Kidney glomerular epithelial cell (primary cell): ENCODE results near the gene SETD3.

Experiments
- DNase-seq: peaks from one replicate; lab custom pipeline; 2025; lab: John Stamatoyannopoulos, UW

The SETD3 gene

DNA sequence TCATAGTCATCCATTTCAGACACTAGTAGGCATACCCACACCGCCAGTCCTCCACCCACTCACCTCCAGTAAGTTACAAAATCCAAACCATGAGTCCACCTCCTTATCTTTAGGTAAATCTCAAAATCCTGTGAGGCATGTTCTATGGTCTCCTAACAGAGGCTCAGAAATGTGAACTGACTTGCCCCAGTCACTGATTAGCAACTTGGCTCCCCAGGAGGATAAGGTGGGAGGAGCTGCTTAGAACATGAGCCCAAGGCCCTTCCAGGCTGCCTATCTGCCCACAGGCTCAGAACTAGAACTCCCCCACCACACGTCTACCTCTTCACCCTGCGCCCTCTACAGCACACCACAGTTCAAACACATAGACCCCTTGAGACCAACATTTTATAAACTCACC, 19.9 kb downstream of the SETD3 start:
- no peak for DNase-seq

DNA sequence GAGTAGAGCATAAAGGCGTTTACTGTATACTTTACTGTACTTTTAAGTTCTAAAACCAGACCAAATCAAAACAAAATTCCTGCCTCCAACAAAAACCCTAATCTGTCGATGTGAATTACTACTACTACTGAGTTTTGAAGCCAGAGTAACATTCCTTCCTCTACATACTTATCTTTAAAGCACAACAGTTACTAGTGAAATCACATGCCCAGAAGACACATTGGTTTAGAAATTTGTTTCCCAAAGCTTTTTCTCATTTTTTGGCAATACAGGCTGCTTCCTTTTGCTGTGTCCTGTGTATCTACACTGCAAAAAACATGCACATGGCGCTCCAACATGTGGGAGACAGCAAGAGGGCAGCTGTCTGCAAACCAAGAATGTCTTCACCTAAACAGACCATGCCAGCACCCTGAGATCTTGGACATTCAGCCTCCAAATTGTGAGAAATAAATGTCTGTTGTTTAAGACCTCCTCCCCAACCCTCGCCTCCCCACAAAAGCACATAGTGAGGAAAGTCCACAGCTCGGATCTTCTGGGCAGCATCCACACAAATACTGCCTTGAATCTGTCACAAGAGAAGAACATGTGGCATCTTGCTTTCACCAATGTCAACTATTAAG, 21.1 kb downstream of the SETD3 start:
- DNase-seq, result no peak

DNA sequence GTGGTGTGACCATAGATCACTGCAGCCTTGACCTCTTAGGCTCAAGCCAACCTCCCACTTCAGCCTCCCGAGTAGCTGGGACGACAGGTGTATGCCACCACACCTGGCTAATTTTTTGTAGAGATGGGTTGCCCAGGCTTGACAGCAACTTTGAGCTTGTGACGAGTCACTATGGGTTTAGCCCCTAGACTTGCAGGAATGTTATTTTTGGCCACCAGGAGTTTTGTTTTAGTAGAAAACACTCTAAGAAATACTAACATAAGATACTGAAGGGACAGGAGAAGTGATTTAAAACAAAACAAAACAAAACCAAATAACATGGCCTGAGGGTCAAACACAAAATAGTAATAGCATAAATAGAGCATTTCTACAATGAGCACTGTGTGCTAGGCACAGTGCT, 26.4 kb downstream of the SETD3 start:
- DNase-seq, result no peak

GRCh38 chr14:99452968-99453367, 27.7 kb downstream of the SETD3 start:
- DNase-seq, result no peak

GRCh38 chr14:99451234-99451633, 29.4 kb downstream of the SETD3 start:
- DNase-seq, result no peak

- no peak for DNase-seq
Measured at GRCh38 chr14:99450266-99450665, 30.4 kb downstream of the SETD3 start.

GRCh38 chr14:99447739-99448138, 32.9 kb downstream of the SETD3 start:
- no peak for DNase-seq

GRCh38 chr14:99445931-99446330, 34.7 kb downstream of the SETD3 start:
- no peak for DNase-seq

GRCh38 chr14:99441918-99442317, 38.7 kb downstream of the SETD3 start:
- DNase-seq, result no peak

DNA sequence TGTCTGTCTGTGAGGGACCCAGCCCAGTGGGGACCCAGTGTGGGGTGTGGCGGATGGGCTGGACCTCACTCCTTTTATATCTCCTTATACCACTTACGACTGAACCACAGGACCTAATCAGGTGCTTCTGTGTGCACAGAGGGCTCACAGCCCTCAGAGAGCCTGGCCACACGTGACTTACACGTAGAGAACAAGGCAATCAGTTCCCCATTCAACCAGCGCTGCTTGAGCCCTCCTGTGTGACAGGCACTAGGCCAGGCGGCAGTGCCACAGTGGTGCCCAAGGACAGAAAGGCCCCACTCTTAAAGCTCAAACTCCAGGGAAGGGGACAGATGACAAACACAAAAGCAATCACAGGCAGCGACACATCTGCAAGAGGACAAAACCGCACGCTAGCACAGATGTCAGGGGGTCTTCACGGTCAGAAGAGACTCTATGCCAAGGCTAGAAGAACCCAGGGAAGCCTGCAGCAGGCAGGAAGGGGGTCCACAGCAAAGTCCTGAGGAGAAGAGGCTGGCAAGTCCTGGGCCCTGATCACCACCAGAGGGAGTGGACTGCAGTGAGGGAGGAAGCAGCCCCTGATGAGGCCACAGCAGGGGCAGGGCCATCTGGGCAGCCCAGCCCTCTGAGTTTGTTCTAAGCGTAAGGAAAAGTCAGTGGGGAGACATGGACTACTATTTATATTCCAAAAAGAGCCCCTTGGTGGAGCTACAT, 39.3 kb downstream of the SETD3 start:
- DNase-seq, result no peak

- DNase-seq, result no peak
Measured at GRCh38 chr14:99440278-99440677, 40.4 kb downstream of the SETD3 start.

- no peak for DNase-seq
Measured at GRCh38 chr14:99437706-99438105, 43.0 kb downstream of the SETD3 start.

DNA sequence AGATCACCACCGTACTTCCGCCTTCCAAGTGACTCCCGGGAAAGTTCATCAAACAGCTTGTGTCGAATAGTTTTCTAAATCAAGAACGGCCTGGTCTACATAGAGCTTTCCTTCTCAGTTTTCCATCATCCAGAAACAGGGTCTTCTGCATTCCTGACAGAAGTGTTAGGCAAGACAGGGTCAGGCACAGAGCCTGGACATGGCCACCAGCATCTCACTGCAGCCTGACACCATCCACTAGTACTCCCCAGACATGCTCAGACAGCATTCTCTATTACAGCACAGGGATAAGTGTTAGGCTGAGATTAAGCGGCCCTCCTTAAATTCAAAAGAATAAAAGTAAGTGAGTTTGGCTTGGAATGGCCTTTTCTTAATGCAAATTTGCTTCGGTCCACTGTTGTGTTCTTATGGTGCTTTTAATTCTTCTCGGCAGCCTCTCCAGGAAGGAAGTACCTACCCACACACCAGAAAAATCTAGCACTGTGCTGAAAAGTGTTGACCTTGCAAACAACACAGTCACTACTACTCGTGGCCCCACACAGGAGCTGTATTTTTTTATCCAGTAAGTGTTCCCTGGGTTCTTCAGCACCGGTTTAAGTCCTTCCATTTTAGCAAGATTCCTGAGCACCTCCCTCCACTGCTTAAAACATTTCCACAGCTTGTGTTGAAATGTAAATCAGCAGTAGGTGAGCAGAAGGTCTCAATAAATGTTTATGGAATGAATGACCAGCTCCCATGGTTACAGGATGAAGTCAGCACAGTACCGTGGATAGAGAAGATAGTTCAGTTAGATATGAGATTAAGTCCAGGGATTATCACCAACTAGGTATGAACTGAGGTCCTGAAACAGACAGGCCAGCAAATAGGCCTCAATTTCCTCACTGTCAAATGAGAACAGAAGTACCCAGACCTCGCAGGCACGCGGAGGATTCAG, 44.1 kb downstream of the SETD3 start:
- DNase-seq, result peak; percentile 30

GRCh38 chr14:99435327-99435726, 45.3 kb downstream of the SETD3 start:
- DNase-seq, result no peak

DNA sequence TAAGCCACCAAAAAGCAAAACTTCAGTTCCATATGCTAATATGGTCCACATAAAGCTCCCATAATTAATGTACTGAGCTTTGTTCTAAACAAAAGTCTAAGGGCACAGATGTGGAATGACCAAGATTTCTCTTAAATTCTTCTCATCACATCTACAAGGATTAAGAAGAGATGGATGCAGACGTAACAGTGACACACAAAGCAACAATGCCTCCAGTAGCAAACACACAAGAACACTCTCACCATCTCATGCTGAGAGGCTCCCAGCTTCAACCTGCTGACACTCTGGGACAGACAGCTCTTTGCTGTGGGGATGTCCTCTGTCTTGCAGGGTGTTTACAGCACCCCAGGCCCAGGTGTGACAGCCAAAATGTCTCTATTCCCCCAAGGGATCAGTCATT, 48.2 kb downstream of the SETD3 start:
- DNase-seq, result no peak

DNA sequence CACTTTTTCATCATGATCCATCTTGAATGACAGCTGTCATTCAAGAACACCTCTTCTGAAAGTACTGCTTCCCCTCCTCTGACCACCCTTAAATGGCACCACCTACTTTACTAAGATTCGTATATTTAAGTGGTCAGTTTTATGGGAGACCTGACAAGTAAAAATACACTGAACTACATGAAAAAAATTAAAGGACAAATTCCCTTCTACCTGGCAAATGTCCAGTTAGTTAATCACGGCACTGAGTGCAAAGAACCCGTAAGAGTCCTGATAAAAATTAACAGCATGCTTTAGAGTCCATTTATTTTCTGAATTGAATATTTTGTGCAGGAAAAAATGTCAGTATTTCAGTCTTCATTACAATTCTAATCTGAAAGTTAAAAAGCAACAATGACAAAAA, 48.7 kb downstream of the SETD3 start:
- peak; percentile 8 for DNase-seq

GRCh38 chr14:99430491-99430890, 50.2 kb downstream of the SETD3 start:
- DNase-seq, result peak; percentile 40

DNA sequence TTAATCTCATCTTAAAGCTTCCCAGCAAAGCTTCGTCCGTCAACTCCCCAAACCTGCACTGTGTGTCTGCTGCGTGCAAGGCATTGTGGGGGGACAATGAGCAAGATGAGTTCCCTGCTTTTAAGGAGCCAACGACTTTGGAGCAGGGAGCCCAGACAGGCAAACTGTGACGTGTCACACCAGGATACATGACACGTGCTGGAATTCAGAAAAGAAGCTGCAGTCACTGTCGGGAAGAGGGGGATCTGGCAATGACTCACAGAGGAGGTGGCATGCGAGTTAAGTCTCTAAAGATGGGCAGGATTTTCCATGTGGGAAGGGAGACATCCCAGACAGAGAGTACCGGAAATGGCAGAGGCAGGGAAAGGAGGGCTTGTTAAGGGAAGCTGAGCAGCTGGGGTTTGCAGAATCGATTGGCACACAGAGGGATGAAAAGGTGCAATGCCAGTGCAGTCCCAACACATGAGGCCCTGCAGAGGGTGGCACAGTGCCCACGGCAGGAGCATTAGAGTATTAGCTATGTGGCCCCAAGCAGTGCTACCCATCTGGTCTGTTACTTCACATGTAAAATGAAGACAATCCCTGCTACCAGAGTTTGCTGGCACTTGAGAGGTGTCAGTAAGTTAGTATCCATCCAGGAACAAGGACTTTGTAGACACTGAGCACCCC, 52.9 kb downstream of the SETD3 start:
- peak; percentile 87 for DNase-seq

DNA sequence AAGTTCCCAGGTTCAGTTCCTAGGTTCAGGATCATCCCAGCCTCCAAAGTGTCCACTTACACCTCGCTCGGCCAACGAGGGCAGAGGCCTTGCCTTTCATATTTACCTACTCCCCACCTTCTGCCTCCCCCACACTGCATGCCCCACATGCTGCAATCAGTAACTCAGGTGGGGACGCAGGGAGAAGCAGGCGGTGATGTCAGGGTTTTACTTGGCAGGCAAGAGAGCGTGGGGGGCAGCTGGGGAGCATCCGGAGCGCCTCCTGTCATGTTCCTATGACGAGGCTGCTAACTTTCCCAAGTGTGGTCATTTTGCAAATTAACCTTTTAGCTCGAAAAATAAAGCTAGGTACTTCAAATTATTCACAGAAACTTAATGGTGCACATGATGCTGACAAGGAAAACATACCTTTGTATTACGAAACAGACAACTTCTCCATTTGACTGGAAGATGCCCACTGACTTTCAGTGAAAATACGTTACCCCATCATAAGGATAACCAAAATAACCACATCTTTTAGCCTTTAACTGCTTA, 53.8 kb downstream of the SETD3 start:
- peak; percentile 86 for DNase-seq

- no peak for DNase-seq
Measured at GRCh38 chr14:99426265-99426664, 54.4 kb downstream of the SETD3 start.

DNA sequence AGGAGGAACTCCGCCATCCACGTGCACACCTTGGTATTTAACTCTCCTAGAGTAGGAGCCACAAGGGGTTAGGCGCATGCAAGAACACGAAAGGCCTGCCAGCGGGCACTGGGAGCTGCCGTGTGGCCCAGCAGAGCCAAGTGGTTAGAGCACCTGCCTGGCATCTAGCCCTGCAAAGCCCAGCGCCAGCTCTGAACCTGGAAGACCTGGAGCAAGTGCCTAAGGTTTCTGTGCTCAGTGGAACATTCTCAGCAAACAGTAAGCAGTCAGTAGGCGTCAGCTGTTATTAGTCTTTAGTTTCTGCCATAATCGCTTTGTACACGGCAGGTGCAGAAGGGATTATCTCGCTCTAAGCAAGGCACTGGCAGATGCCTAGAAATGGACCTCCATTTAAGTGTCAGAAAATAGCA, 55.4 kb downstream of the SETD3 start:
- DNase-seq, result no peak

DNA sequence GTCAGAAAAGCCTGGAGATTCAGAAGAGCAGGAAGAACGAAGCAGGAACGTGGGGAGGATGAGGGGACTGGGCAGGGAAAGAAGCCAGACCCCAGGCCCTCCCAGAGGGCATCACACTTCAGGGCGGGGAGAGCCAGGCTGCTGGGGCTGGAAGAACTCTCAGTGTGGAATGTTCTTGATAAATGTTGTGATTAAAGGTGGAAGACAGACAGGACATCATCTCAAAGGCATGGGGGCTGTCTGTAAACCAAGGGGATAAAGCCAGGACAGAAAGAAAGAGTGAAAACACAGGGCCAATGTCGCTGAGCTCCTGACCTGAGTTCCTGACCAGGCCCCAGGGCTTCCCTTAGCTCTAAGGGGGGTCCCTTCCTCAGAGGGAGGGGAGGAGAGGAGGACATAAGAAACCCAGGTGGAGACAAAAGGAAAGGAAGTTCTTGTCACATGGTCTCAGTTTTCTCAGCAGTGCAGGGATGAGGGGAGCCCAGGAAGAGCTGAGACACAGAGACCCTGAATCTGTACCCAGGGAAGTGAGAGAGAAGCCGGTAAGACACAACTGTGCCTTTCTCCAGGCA, 56.3 kb downstream of the SETD3 start:
- DNase-seq, result no peak
